ENCODE data around the gene FGD5.
"Not testable (repeated sequence)": the region's sequence is repeated elsewhere in the genome, so short reads cannot be mapped to it uniquely, and the experiment has no call there.

The FGD5 gene

GRCh38 chr3:14808025-14808424, 10.7 kb upstream of the FGD5 start:
- no peak for DNase-seq

GRCh38 chr3:14808502-14809266, 10.1 kb upstream of the FGD5 start:
- no peak for DNase-seq

GRCh38 chr3:14809611-14810010, 9.2 kb upstream of the FGD5 start:
- not testable (repeated sequence) for DNase-seq

GRCh38 chr3:14810070-14810791, 8.5 kb upstream of the FGD5 start:
- DNase-seq = no peak

GRCh38 chr3:14810801-14811661, 7.7 kb upstream of the FGD5 start:
- no peak for DNase-seq

GRCh38 chr3:14811684-14812083, 7.1 kb upstream of the FGD5 start:
- DNase-seq = no peak

- DNase-seq = no peak
Measured at GRCh38 chr3:14812196-14812790, 6.5 kb upstream of the FGD5 start.

- DNase-seq = no peak
Measured at GRCh38 chr3:14814411-14814871, 4.3 kb upstream of the FGD5 start.

GRCh38 chr3:14816359-14816758, 2.4 kb upstream of the FGD5 start:
- no peak for DNase-seq

- no peak for DNase-seq
Measured at GRCh38 chr3:14819671-14820070, 909 bp downstream of the FGD5 start.

GRCh38 chr3:14820156-14820555, 1.4 kb downstream of the FGD5 start:
- no peak for DNase-seq

GRCh38 chr3:14821151-14821550, 2.4 kb downstream of the FGD5 start:
- no peak for DNase-seq

- no peak for DNase-seq
Measured at GRCh38 chr3:14822134-14822533, 3.4 kb downstream of the FGD5 start.

GRCh38 chr3:14822670-14823390, 4.1 kb downstream of the FGD5 start:
- DNase-seq = no peak

GRCh38 chr3:14823393-14823792, 4.6 kb downstream of the FGD5 start:
- DNase-seq = no peak

GRCh38 chr3:14823910-14824629, 5.3 kb downstream of the FGD5 start:
- DNase-seq = no peak

- no peak for DNase-seq
Measured at GRCh38 chr3:14824646-14825045, 5.9 kb downstream of the FGD5 start.

GRCh38 chr3:14826069-14826468, 7.3 kb downstream of the FGD5 start:
- no peak for DNase-seq

GRCh38 chr3:14827776-14828175, 9.0 kb downstream of the FGD5 start:
- DNase-seq = no peak

GRCh38 chr3:14829811-14830210, 11.0 kb downstream of the FGD5 start:
- DNase-seq = no peak

- DNase-seq = no peak
Measured at GRCh38 chr3:14831916-14832450, 13.2 kb downstream of the FGD5 start.

Measured in NCI-H446 (cell line).